H1 (cell line): ENCODE data around the gene TNS1. TPM values are rescaled to one million over a fixed set of nuclear protein-coding genes. Genes with fewer than 3 reads are reported as not detected.
A peak's percentile ranks its signal among the peaks of the same experiment; 100 is the strongest.

Experiments
- CTCF ChIA-PET: fragments of 300-600 bp; sonication (Branson Sonifier 250); formaldehyde crosslinking; loops from one replicate; lab custom pipeline; 2021; ENCODE audit not compliant: partially characterized antibody; lab: Charles Lee
- POLR2A ChIA-PET: fragments of 300-600 bp; sonication (Branson Sonifier 250); formaldehyde crosslinking; loops from one replicate; lab custom pipeline; 2021; ENCODE audit warnings: inconsistent platforms; ENCODE audit not compliant: partially characterized antibody; lab: Charles Lee
- DNase-seq, 2 experiments: peaks; one replicate each; pipeline versions ENCODE4 v3.0.0 to v3.0.0-alpha.2; 2010 to 2022; ENCODE audit warnings: low spot score in 2 of 2, low read depth in 1 of 2, mixed read lengths in 1 of 2
- FAIRE-seq: peaks from 2 replicates; lab custom pipeline; 2011; peaks lifted over from hg19 to GRCh38; lab: Jason Lieb, UNC
- H2AFZ ChIP-seq: 2 replicates; pipeline ENCODE4 v1.8.1; 2012; ENCODE audit warnings: low read length, inconsistent platforms
- H2AK5ac ChIP-seq: 2 replicates; pipeline ENCODE4 v1.6.1; 2013; ENCODE audit warnings: low read depth, low read length
- H2BK120ac ChIP-seq: replicated peaks from 2 replicates; pipeline ENCODE3; 2013; ENCODE audit warnings: low read depth, low read length, inconsistent platforms
- H2BK12ac ChIP-seq: 2 replicates; pipeline ENCODE4 v1.6.1; 2013; ENCODE audit warnings: low read depth, low read length
- H2BK15ac ChIP-seq: 2 replicates; pipeline ENCODE4 v1.6.1; 2013; ENCODE audit warnings: low read length
- H2BK20ac ChIP-seq: 2 replicates; pipeline ENCODE4 v1.6.1; 2013; ENCODE audit warnings: low read length
- H2BK5ac ChIP-seq: 2 replicates; pipeline ENCODE4 v1.6.1; 2013; ENCODE audit warnings: low read depth, low read length
- H3K14ac ChIP-seq: 2 replicates; pipeline ENCODE4 v1.6.1; 2013; ENCODE audit warnings: inconsistent platforms; ENCODE audit not compliant: insufficient read length
- H3K18ac ChIP-seq: 2 replicates; pipeline ENCODE4 v1.6.1; 2013; ENCODE audit warnings: low read length; ENCODE audit errors: extremely low read depth
- H3K23ac ChIP-seq: 2 replicates; pipeline ENCODE4 v1.6.1; 2013; ENCODE audit warnings: inconsistent platforms; ENCODE audit not compliant: insufficient read length
- H3K23me2 ChIP-seq: 2 replicates; pipeline ENCODE4 v1.6.1; 2013; ENCODE audit warnings: low read depth, low read length
- H3K27ac ChIP-seq: 2 replicates; pipeline ENCODE4 v1.6.1; 2011; ENCODE audit warnings: low read depth, low read length, inconsistent platforms
- H3K27me3 ChIP-seq, 4 experiments: replicated peaks in 1 of 4; 1 replicate in 1 of 4; 2 replicates in 3 of 4; pipeline versions ENCODE4 v1.6.1 to v1.8.1; 2011 to 2013; ENCODE audit warnings: low read length in 3 of 4, mild to moderate bottlenecking in 3 of 4, inconsistent platforms in 2 of 4, mixed read lengths in 2 of 4, moderate library complexity in 1 of 4; ENCODE audit not compliant: control insufficient read depth in 3 of 4, insufficient read depth in 3 of 4; ENCODE audit errors: extremely low read depth in 1 of 4
- H3K36me3 ChIP-seq, 4 experiments: 2 replicates each; pipeline versions ENCODE4 v1.6.1 to v1.8.1; 2011 to 2013; ENCODE audit warnings: mild to moderate bottlenecking in 4 of 4, low read length in 3 of 4, moderate library complexity in 2 of 4, control low read depth in 1 of 4, inconsistent platforms in 1 of 4; ENCODE audit not compliant: insufficient read depth in 4 of 4, control insufficient read depth in 2 of 4
- H3K4ac ChIP-seq: replicated peaks from 2 replicates; pipeline ENCODE3; 2013; ENCODE audit warnings: low read length, low read depth, mixed read lengths, inconsistent platforms; ENCODE audit not compliant: insufficient read length
- H3K4me1 ChIP-seq, 4 experiments: replicated peaks in 1 of 4; 1 replicate in 1 of 4; 2 replicates in 3 of 4; pipeline versions ENCODE4 v1.6.1 to v1.8.1; 2011 to 2013; ENCODE audit warnings: low read length in 3 of 4, inconsistent platforms in 2 of 4, mixed read lengths in 1 of 4; ENCODE audit not compliant: insufficient read depth in 4 of 4, control insufficient read depth in 3 of 4
- H3K4me2 ChIP-seq, 2 experiments: 2 replicates each; pipeline versions ENCODE4 v1.6.1 to v1.8.1; 2011 to 2013; ENCODE audit warnings: low read depth in 2 of 2, low read length in 2 of 2, control low read depth in 1 of 2, inconsistent platforms in 1 of 2, mild to moderate bottlenecking in 1 of 2; ENCODE audit not compliant: insufficient read depth in 1 of 2
- H3K4me3 ChIP-seq, 4 experiments: fragments of 200-600, 300-600 bp in 1 of 4; sonication (generic), shearing (Covaris generic), sonication (Bioruptor Twin) in 1 of 4; 2 replicates each; pipeline versions ENCODE4 v1.5.1 to v1.8.1; 2011 to 2016; ENCODE audit warnings: low read length in 4 of 4, low read depth in 3 of 4, control low read depth in 2 of 4, inconsistent platforms in 2 of 4, mild to moderate bottlenecking in 2 of 4, mixed read lengths in 1 of 4, moderate library complexity in 1 of 4; ENCODE audit not compliant: insufficient read depth in 2 of 4; ENCODE audit errors: extremely low read depth in 1 of 4
- H3K56ac ChIP-seq: replicated peaks from 2 replicates; pipeline ENCODE3; 2013; ENCODE audit warnings: low read depth, mild to moderate bottlenecking, mixed read lengths, low read length, inconsistent platforms; ENCODE audit not compliant: insufficient read length
- H3K79me1 ChIP-seq: 2 replicates; pipeline ENCODE4 v1.6.1; 2013; ENCODE audit warnings: low read depth, low read length, control low read depth
- H3K79me2 ChIP-seq, 2 experiments: 2 replicates each; pipeline versions ENCODE4 v1.6.1 to v1.8.1; 2012 to 2013; ENCODE audit warnings: low read length in 2 of 2, mild to moderate bottlenecking in 2 of 2, inconsistent platforms in 1 of 2; ENCODE audit not compliant: insufficient read depth in 2 of 2, control insufficient read depth in 1 of 2
- H3K9ac ChIP-seq, 4 experiments: replicated peaks in 1 of 4; 1 replicate in 1 of 4; 2 replicates in 3 of 4; pipeline versions ENCODE4 v1.6.1 to v1.8.1; 2011 to 2013; ENCODE audit warnings: low read depth in 3 of 4, low read length in 3 of 4, control low read depth in 2 of 4, mild to moderate bottlenecking in 2 of 4, moderate library complexity in 2 of 4, inconsistent platforms in 1 of 4; ENCODE audit errors: extremely low read depth in 1 of 4
- H3K9me3 ChIP-seq, 2 experiments: 2 replicates each; pipeline versions ENCODE4 v1.6.1 to v1.8.1; 2012 to 2013; ENCODE audit warnings: mild to moderate bottlenecking in 2 of 2, moderate library complexity in 2 of 2, control low read depth in 1 of 2, inconsistent platforms in 1 of 2, low read depth in 1 of 2, low read length in 1 of 2, mixed read lengths in 1 of 2; ENCODE audit not compliant: insufficient read depth in 2 of 2
- H4K20me1 ChIP-seq, 2 experiments: replicated peaks in 1 of 2; 2 replicates each; pipeline versions ENCODE3 to v1.8.1; 2011 to 2013; ENCODE audit warnings: inconsistent platforms in 2 of 2, low read length in 2 of 2, mild to moderate bottlenecking in 1 of 2; ENCODE audit not compliant: insufficient read depth in 2 of 2, control insufficient read depth in 1 of 2
- H4K5ac ChIP-seq: 2 replicates; pipeline ENCODE4 v1.6.1; 2013; ENCODE audit warnings: low read length, low read depth, mixed read lengths, inconsistent platforms; ENCODE audit not compliant: insufficient read length
- H4K8ac ChIP-seq: 2 replicates; pipeline ENCODE4 v1.8.0; 2013; ENCODE audit warnings: mild to moderate bottlenecking, moderate library complexity, low read length, inconsistent platforms; ENCODE audit not compliant: insufficient read depth; ENCODE audit errors: extremely low read depth
- H4K91ac ChIP-seq: replicated peaks from 2 replicates; pipeline ENCODE3; 2013; ENCODE audit warnings: low read length, mixed read lengths, inconsistent platforms; ENCODE audit not compliant: insufficient read length
- CTCF ChIP-seq, 3 experiments: IDR thresholded peaks; 1 replicate in 2 of 3; 2 replicates in 1 of 3; pipeline versions ENCODE4 v1.5.1 to v1.6.1; 2011; ENCODE audit warnings: low read length in 3 of 3, mild to moderate bottlenecking in 3 of 3, inconsistent platforms in 2 of 3, low read depth in 1 of 3, moderate library complexity in 1 of 3; ENCODE audit not compliant: insufficient read depth in 1 of 3; ENCODE audit errors: control extremely low read depth in 1 of 3
- EZH2 ChIP-seq: fragments of 200-600 bp; sonication (generic); IDR thresholded peaks from 2 replicates; pipeline ENCODE4 v1.7.1; 2012; ENCODE audit warnings: low read depth, mild to moderate bottlenecking, moderate library complexity, low read length, inconsistent platforms; ENCODE audit not compliant: severe bottlenecking
- GABPA ChIP-seq: IDR thresholded peaks from 2 replicates; pipeline ENCODE4 v1.6.1; 2011; ENCODE audit warnings: mild to moderate bottlenecking, low read length, moderate library complexity, borderline replicate concordance; ENCODE audit not compliant: insufficient read depth
- RAD21 ChIP-seq, 2 experiments: IDR thresholded peaks in 1 of 2; conservative IDR thresholded peaks in 1 of 2; 2 replicates each; pipeline ENCODE4 v1.6.1; 2011; ENCODE audit warnings: low read depth in 2 of 2, low read length in 2 of 2, improper control_type of control experiment in 1 of 2, inconsistent platforms in 1 of 2, mild to moderate bottlenecking in 1 of 2, moderate library complexity in 1 of 2
- RXRA ChIP-seq: IDR thresholded peaks from 2 replicates; pipeline ENCODE4 v1.6.1; 2011; ENCODE audit warnings: low read depth, mild to moderate bottlenecking, low read length, moderate library complexity; ENCODE audit not compliant: insufficient read depth
- SIRT6 ChIP-seq: IDR thresholded peaks from one replicate; pipeline ENCODE4 v1.7.1; 2012; ENCODE audit warnings: low read length, inconsistent platforms
- SIX5 ChIP-seq: IDR thresholded peaks from 2 replicates; pipeline ENCODE4 v1.6.1; 2011; ENCODE audit warnings: mild to moderate bottlenecking, low read depth, low read length
- WGBS, 2 experiments: shearing (Covaris generic) in 1 of 2; methylation state at CpG; one replicate each; pipeline versions ENCODE4 v1.1.6 to v1.1.7; 2013 to 2015; ENCODE audit warnings: low lambda C conversion rate in 2 of 2, mixed read lengths in 2 of 2, inconsistent platforms in 1 of 2, low coverage in 1 of 2, missing lambda C conversion rate in 1 of 2; ENCODE audit not compliant: insufficient replicate concordance in 2 of 2, insufficient coverage in 1 of 2, insufficient read length in 1 of 2; ENCODE audit errors: extremely low coverage in 1 of 2, missing lambda C conversion rate in 1 of 2; 5-methylcytosine and 5-hydroxymethylcytosine counted together
- polyA plus RNA-seq, 7 experiments: library from polyadenylated mRNA; depleted of rRNA in 3 of 7; stranded (reverse) in 5 of 7; unstranded in 2 of 7; fragments of >200 nt in 5 of 7; fragments of 200-250 nt in 2 of 7; gene quantifications; 1 replicate in 5 of 7; 2 replicates in 1 of 7; 4 replicates in 1 of 7; pipeline versions ENCODE4 v1.2.1 to v1.2.3, GENCODE V29; 2011 to 2013; ENCODE audit warnings: missing spikeins in 2 of 7, mixed read lengths in 2 of 7
- total RNA-seq: library from RNA; stranded (reverse); fragmentation: NEBNext Ultra II Directional; extraction: Animal tissue kit (Norgen Biotek cat#: 25700); gene quantifications from 2 replicates; pipeline ENCODE4 v1.2.1, GENCODE V29; 2021

The TNS1 gene
- total and polyA plus RNA-seq, 2 of the 8 experiments (the other 6 are each of a cell fraction or from before 2014, with no cell fraction given) = 1.5 to 5.1 TPM

DNA sequence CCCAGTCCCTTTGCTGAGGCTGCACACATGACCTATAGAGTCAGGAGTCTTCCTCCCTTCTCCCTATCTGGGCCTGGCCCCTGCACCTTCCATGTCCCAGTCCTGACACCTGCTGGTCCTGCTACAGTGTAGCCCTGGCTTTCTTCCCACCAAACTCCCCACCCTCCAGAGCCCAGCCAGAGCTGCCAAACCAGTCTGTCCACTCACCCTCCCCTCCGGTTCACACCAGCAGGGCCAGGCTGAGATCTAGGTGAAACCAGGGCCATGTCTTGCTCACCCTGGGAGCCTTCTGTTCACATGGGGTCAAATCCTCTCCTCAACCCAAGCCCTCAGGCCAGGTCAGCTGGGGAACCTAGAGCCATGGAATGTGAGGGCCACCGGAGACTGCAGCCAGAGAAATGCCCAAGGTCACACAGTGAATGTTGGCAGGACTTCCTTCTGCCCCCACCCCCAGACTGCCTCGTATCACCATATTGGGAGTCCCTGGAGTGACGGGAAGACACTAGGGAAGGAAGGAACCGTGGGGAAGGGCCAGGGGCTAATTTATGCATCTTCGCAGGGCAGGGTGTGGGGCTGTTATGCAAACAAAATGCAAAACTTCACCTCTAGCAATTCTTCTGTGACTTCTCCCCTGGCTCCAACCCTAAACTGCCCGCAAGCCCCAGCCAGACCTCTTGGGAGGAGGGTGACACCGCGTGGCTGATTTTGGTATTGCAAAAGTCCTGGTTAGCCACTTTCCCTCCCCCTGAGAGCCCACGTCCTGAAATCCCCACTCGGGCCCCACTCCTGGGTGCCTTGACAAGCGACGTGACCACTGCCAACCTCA, 14.6 kb downstream of the TNS1 start:
- Histone ChIP-seq H3K27ac (peak overlapping the region; percentile 63; the same call in 1 of the 2 replicates), H3K79me2 (no peaks in the 10 kb centered on the region), H3K79me1 (no peaks in the 10 kb centered on the region), H3K9me3 (no peaks in the 10 kb centered on the region), H4K91ac (peak overlapping the region; percentile 82), H2AFZ (0 out of 2 replicates have a peak overlapping the region, but pooled peaks have one; percentile 3), H3K23me2 (peaks cover 10% of the 10 kb centered on the region; the same call in 1 of the 2 replicates), H4K5ac (peak overlapping the region; percentile 60), H3K18ac (peak overlapping the region; percentile 93), H3K4me3 (peak overlapping the region in 3 of 4 experiments; percentile 6 to 51 (median 15); a peak in 2 of 8 replicates), H2BK20ac (peak overlapping the region; percentile 73), H2BK5ac (peak overlapping the region; percentile 74; the same call in 1 of the 2 replicates), H3K4ac (no peak overlapping the region), H3K23ac (no peak overlapping the region), H3K56ac (no peak overlapping the region), H3K27me3 (no peaks in the 10 kb centered on the region; a peak in 1 of 7 replicates), H4K8ac (no peak overlapping the region), H3K14ac (no peak overlapping the region), H2AK5ac (no peak overlapping the region), H3K4me2 (peak overlapping the region; percentile 26 to 66), H2BK12ac (peak overlapping the region; percentile 76; the same call in 1 of the 2 replicates), H2BK120ac (no peak overlapping the region), H2BK15ac (peak overlapping the region; percentile 73; the same call in 1 of the 2 replicates), H3K36me3 (no peaks in the 10 kb centered on the region), H3K9ac (0 out of 7 replicates have a peak overlapping the region, but pooled peaks of 1 of the 4 experiments have one; percentile 3), H3K4me1 (peaks cover 0 to 12% (median 2%) of the 10 kb centered on the region in 4 experiments; a peak in 4 of 7 replicates), H4K20me1 (peaks cover 0 to 7% of the 10 kb centered on the region in 2 experiments)
- ChIA-PET POLR2A (interaction anchor here (0.8 to 1.0 kb wide), 2 partner anchors 11 to 101 kb away, joined by 3 to 4 read pairs; no protein-coding TSS in a partner anchor), CTCF (interaction anchor here (0.6 to 22.4 kb wide), 55 partner anchors 8 to 206 kb away, joined by 3 to 480 read pairs (median 5); partner anchors contain the start of gene TNS1)
- DNase-seq (peak; percentile 81 to 97), FAIRE-seq (peak; percentile 85)
- 5% methylated on average over 13 of the region's 13 CpGs; no CpG with 5 or more reads in 1 of the 2 experiments for WGBS, 2 experiments
- TF ChIP-seq RAD21 (IDR thresholded peaks at IDR 0.05 in 1 of 2, conservative IDR thresholded peaks at IDR 0.05 in 1 of 2; ENCODE audit: low read depth in 2 of 2, low read length in 2 of 2) (peak; percentile 94 to 97), SIX5 (no peak), RXRA (0 out of 2 replicates have a peak, but pooled peaks have one; percentile 23), CTCF (IDR thresholded peaks at IDR 0.05; ENCODE audit: control extremely low read depth in 1 of 3, insufficient read depth in 1 of 3, low read depth in 1 of 3, low read length in 3 of 3) (peak in 2 of 3 experiments; percentile 90 to 92; a peak in 3 of 4 replicates), EZH2 (no peak), SIRT6 (no peak), GABPA (no peak)
